IMR-90 (cell line): ENCODE data around the gene ARSA. TPM values are rescaled to one million over a fixed set of nuclear protein-coding genes. Genes with fewer than 3 reads are reported as not detected.

Experiments
- ATAC-seq: fragments of 200-7000 bp; cut with Tn5 transposase; 2 replicates; pipeline ENCODE4 v1.9.1; 2020; ENCODE audit warnings: low read depth, mild to moderate bottlenecking, moderate library complexity
- BruUV-seq: library from RNA; stranded (reverse); fragments of 400-500 nt; replicated peaks from 2 replicates; lab custom pipeline; 2021; lab: Mats Ljungman, UMichigan
- CTCF ChIA-PET: fragments of 300-600 bp; formaldehyde crosslinking; extraction: SDS; loops from one replicate; lab custom pipeline; 2021; ENCODE audit warnings: antibody characterized with exemption; lab: Yijun Ruan, JAX
- POLR2A ChIA-PET: fragments of 300-600 bp; sonication (Branson Sonifier 250); formaldehyde crosslinking; loops from one replicate; lab custom pipeline; 2022; ENCODE audit warnings: antibody characterized with exemption; ENCODE audit not compliant: unreplicated experiment; lab: Charles Lee
- DNase-seq: peaks from one replicate; pipeline ENCODE4 v3.0.0; 2013
- H2AFZ ChIP-seq: replicated peaks from 2 replicates; pipeline ENCODE3; 2013; ENCODE audit warnings: low read length, mild to moderate bottlenecking; ENCODE audit not compliant: poor library complexity
- H2AK5ac ChIP-seq: 2 replicates; pipeline ENCODE4 v1.6.1; 2013; ENCODE audit warnings: low read depth, low read length, inconsistent platforms
- H2AK9ac ChIP-seq: replicated peaks from 2 replicates; pipeline ENCODE3; 2013; ENCODE audit warnings: mild to moderate bottlenecking, low read depth, low read length, moderate library complexity; ENCODE audit not compliant: poor library complexity
- H2BK120ac ChIP-seq: 2 replicates; pipeline ENCODE4 v1.6.1; 2013; ENCODE audit warnings: low read depth, low read length, inconsistent platforms
- H2BK15ac ChIP-seq: 3 replicates; pipeline ENCODE4 v1.6.1; 2013; ENCODE audit warnings: low read depth, low read length, inconsistent platforms
- H2BK20ac ChIP-seq: 2 replicates; pipeline ENCODE4 v1.6.1; 2013; ENCODE audit warnings: low read depth, mild to moderate bottlenecking, inconsistent platforms, low read length, moderate library complexity
- H2BK5ac ChIP-seq: 2 replicates; pipeline ENCODE4 v1.6.1; 2013; ENCODE audit warnings: mild to moderate bottlenecking, low read depth, low read length, inconsistent platforms; ENCODE audit not compliant: poor library complexity, severe bottlenecking
- H3K14ac ChIP-seq: replicated peaks from 2 replicates; pipeline ENCODE4 v1.6.1; 2013; ENCODE audit warnings: low read depth, low read length, inconsistent platforms
- H3K18ac ChIP-seq: 2 replicates; pipeline ENCODE4 v1.6.1; 2013; ENCODE audit warnings: low read depth, low read length, control low read depth
- H3K23ac ChIP-seq: 2 replicates; pipeline ENCODE4 v1.6.1; 2013; ENCODE audit warnings: low read depth, low read length, inconsistent platforms
- H3K27ac ChIP-seq: 2 replicates; pipeline ENCODE4 v1.5.1; 2013; ENCODE audit warnings: mild to moderate bottlenecking, control low read depth, low read length; ENCODE audit not compliant: insufficient read depth
- H3K27me3 ChIP-seq: 2 replicates; pipeline ENCODE4 v1.6.1; 2013; ENCODE audit warnings: low read length; ENCODE audit not compliant: control insufficient read depth, insufficient read depth
- H3K36me3 ChIP-seq: 2 replicates; pipeline ENCODE4 v1.6.1; 2013; ENCODE audit warnings: low read length, mixed read lengths; ENCODE audit not compliant: control insufficient read depth, insufficient read depth
- H3K4ac ChIP-seq: 2 replicates; pipeline ENCODE4 v1.6.1; 2013; ENCODE audit warnings: low read depth, low read length, inconsistent platforms
- H3K4me1 ChIP-seq: 2 replicates; pipeline ENCODE4 v1.6.1; 2013; ENCODE audit warnings: low read length, mixed read lengths; ENCODE audit not compliant: control insufficient read depth, insufficient read depth
- H3K4me2 ChIP-seq: 2 replicates; pipeline ENCODE4 v1.6.1; 2013; ENCODE audit warnings: low read depth, mild to moderate bottlenecking, control low read depth, low read length, moderate library complexity
- H3K4me3 ChIP-seq: 2 replicates; pipeline ENCODE4 v1.5.1; 2013; ENCODE audit warnings: low read depth, mild to moderate bottlenecking, control low read depth, low read length, moderate library complexity; ENCODE audit not compliant: insufficient read depth
- H3K56ac ChIP-seq: 2 replicates; pipeline ENCODE4 v1.6.1; 2013; ENCODE audit warnings: low read length, inconsistent platforms; ENCODE audit not compliant: insufficient read depth; ENCODE audit errors: extremely low read depth
- H3K79me1 ChIP-seq, 2 experiments: 2 replicates each; pipeline ENCODE4 v1.6.1; 2013; ENCODE audit warnings: low read length in 2 of 2, inconsistent platforms in 1 of 2, low read depth in 1 of 2
- H3K9ac ChIP-seq: 2 replicates; pipeline ENCODE4 v1.6.1; 2013; ENCODE audit warnings: low read depth, low read length, control low read depth
- H3K9me1 ChIP-seq: 2 replicates; pipeline ENCODE4 v1.6.1; 2013; ENCODE audit warnings: low read length, inconsistent platforms; ENCODE audit not compliant: insufficient read depth
- H3K9me3 ChIP-seq: 2 replicates; pipeline ENCODE4 v1.6.1; 2013; ENCODE audit warnings: low read length; ENCODE audit not compliant: control insufficient read depth, insufficient read depth
- H4K20me1 ChIP-seq: 2 replicates; pipeline ENCODE4 v1.6.1; 2013; ENCODE audit warnings: low read length, inconsistent platforms; ENCODE audit not compliant: insufficient read depth
- H4K5ac ChIP-seq: 2 replicates; pipeline ENCODE4 v1.6.1; 2013; ENCODE audit warnings: mild to moderate bottlenecking, low read depth, low read length, control low read depth
- H4K8ac ChIP-seq, 2 experiments: 2 replicates each; pipeline ENCODE4 v1.6.1; 2013; ENCODE audit warnings: low read depth in 2 of 2, low read length in 2 of 2, control low read depth in 1 of 2, inconsistent platforms in 1 of 2
- H4K91ac ChIP-seq: 2 replicates; pipeline ENCODE4 v1.6.1; 2013; ENCODE audit warnings: low read depth, low read length, inconsistent platforms; ENCODE audit not compliant: insufficient read depth
- BHLHE40 ChIP-seq: fragments of 150-350 bp; IDR thresholded peaks from 2 replicates; pipeline ENCODE4 v1.6.1; 2016; ENCODE audit warnings: mild to moderate bottlenecking, low read depth, low read length
- CEBPB ChIP-seq: IDR thresholded peaks from 2 replicates; pipeline ENCODE4 v1.6.1; 2012; ENCODE audit warnings: low read depth, low read length, improper control_type of control experiment
- CTCF ChIP-seq: conservative IDR thresholded peaks from 2 replicates; pipeline ENCODE4 v1.5.1; 2012; ENCODE audit warnings: mild to moderate bottlenecking, low read depth, low read length, improper control_type of control experiment
- FOS ChIP-seq: fragments of 150-350 bp; IDR thresholded peaks from 2 replicates; pipeline ENCODE4 v1.6.1; 2016; ENCODE audit warnings: low read depth, low read length
- MAFK ChIP-seq: IDR thresholded peaks from 2 replicates; pipeline ENCODE4 v1.6.1; 2012; ENCODE audit warnings: low read depth, low read length, improper control_type of control experiment
- MAZ ChIP-seq: IDR thresholded peaks from 2 replicates; pipeline ENCODE4 v1.6.1; 2012; ENCODE audit warnings: low read depth, mild to moderate bottlenecking, low read length, improper control_type of control experiment, moderate library complexity, borderline replicate concordance
- MXI1 ChIP-seq: IDR thresholded peaks from 2 replicates; pipeline ENCODE4 v1.6.1; 2012; ENCODE audit warnings: low read depth, mild to moderate bottlenecking, low read length, moderate library complexity, borderline replicate concordance
- NFE2L2 ChIP-seq: fragments of 150-350 bp; IDR thresholded peaks from 2 replicates; pipeline ENCODE4 v1.6.1; 2016; ENCODE audit warnings: low read depth, mild to moderate bottlenecking, low read length
- POLR2A ChIP-seq: IDR thresholded peaks from 2 replicates; pipeline ENCODE4 v1.6.1; 2012; ENCODE audit warnings: mild to moderate bottlenecking, low read depth, low read length
- RFX5 ChIP-seq: IDR thresholded peaks from 2 replicates; pipeline ENCODE4 v1.8.0; 2012; ENCODE audit warnings: low read depth, mild to moderate bottlenecking, low read length, moderate library complexity
- SMC3 ChIP-seq: fragments of 150-350 bp; IDR thresholded peaks from 2 replicates; pipeline ENCODE4 v1.6.1; 2016; ENCODE audit warnings: low read depth, mild to moderate bottlenecking, antibody characterized with exemption, low read length, moderate library complexity
- WGBS, 2 experiments: methylation state at CpG; one replicate each; pipeline versions ENCODE4 v1.1.5 to v1.1.7; 2013; ENCODE audit warnings: missing lambda C conversion rate in 2 of 2; ENCODE audit not compliant: insufficient read length in 1 of 2; ENCODE audit errors: extremely low coverage in 2 of 2; 5-methylcytosine and 5-hydroxymethylcytosine counted together
- dilution Hi-C: fragments of 300-500 bp; cut with HindIII; formaldehyde crosslinking; loops from one replicate; pipeline ENCODE4 v1.14.3; 2018; ENCODE audit warnings: low sequenced_read_pairs; ENCODE audit not compliant: unreplicated experiment
- in situ Hi-C: fragments of 300-500 bp; cut with MboI; formaldehyde crosslinking; loops from 3 replicates; pipeline ENCODE4 v1.14.3; 2019; ENCODE audit warnings: low sequenced_read_pairs, inconsistent platforms, mixed read lengths
- intact Hi-C: fragments of 100-400 bp; cut with micrococcal nuclease; formaldehyde crosslinking; loops from 2 replicates; pipeline ENCODE4 v1.10.0; 2022
- polyA plus RNA-seq, 3 experiments: library from polyadenylated mRNA; depleted of rRNA; stranded (reverse); fragments of >200 nt; gene quantifications; 2 replicates each; pipeline ENCODE4 v1.2.3, GENCODE V29; 2012; ENCODE audit warnings: low replicate concordance in 1 of 3
- total RNA-seq: library from RNA; depleted of rRNA; stranded (reverse); fragments of >200 nt; gene quantifications from 2 replicates; pipeline ENCODE4 v1.2.3, GENCODE V29; 2012

The ARSA gene
- total and polyA plus RNA-seq, 2 of the 4 experiments (the other 2 are of a cell fraction): 3.4 to 24.2 TPM

DNA sequence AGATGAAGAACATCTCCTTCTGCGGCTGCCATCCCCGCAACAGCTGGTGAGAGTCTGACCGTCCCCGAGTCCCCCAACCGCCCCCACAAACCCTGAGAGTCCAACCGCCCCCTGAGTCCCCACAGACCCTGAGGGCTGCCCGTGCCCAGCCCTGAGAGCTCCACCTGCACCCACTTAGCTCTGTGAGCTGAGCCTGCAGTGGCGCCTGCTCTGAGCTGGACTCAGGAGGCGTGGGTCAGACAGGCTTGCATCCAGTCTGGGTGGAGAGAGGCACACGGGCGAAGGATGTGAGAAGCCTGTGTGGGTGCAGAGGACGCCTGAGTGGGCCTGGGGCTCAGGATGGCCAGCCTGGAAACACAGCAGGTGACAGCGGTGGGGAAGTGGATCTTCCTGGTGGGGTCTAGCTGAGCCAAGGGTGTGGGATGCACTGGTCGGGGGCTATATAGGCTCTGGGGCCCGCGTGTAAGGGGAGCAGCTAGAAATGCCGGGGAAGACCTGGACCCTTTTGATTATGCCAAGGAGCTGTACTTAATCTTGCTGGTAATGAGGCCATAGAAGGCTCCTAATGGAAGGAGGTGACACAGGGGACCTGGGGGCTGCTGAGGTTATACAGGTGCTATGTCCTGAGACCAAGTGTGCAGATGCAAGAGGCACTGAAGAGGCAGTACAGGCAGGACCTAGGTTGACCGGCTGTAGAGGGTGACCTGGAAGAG is 20.9 kb downstream of the ARSA start:
- in situ Hi-C loops (no loop called here), dilution Hi-C loops (no loop called here), intact Hi-C loops (no loop called here)
- POLR2A ChIA-PET: no interaction called here
- H2BK15ac ChIP-seq: no peak overlapping the region
- H3K4ac ChIP-seq: no peak overlapping the region
- no peaks in the 10 kb centered on the region for H3K79me1 ChIP-seq
- 0 out of 2 replicates have a peak, but pooled peaks cover 2% of the 10 kb centered on the region for H3K9me3 ChIP-seq
- H3K9me1 ChIP-seq: 0 out of 2 replicates have a peak, but pooled peaks cover 6% of the 10 kb centered on the region
- CTCF ChIA-PET: no interaction called here
- H3K4me1 ChIP-seq: no peaks in the 10 kb centered on the region
- no peak overlapping the region for H4K91ac ChIP-seq
- H3K18ac ChIP-seq: no peak overlapping the region
- no peak overlapping the region for H2BK120ac ChIP-seq
- WGBS, 2 experiments: 79% methylated on average over 14 of the region's 18 CpGs; no CpG with 5 or more reads in 1 of the 2 experiments
- H3K23ac ChIP-seq: no peak overlapping the region
- no peak overlapping the region for H2BK5ac ChIP-seq
- no peak overlapping the region for H3K4me2 ChIP-seq
- no peak overlapping the region for H3K4me3 ChIP-seq
- H4K8ac ChIP-seq: no peak overlapping the region
- H2AFZ ChIP-seq: no peak overlapping the region
- no peak overlapping the region for H3K9ac ChIP-seq
- no TSS peak for BruUV-seq
- no peak overlapping the region for H3K14ac ChIP-seq
- DNase-seq (no peak), ATAC-seq (no peak)
- H4K20me1 ChIP-seq: peaks cover 7% of the 10 kb centered on the region
- no peak overlapping the region for H4K5ac ChIP-seq
- no peak overlapping the region for H3K56ac ChIP-seq
- TF ChIP-seq MAFK: no peak
- TF ChIP-seq NFE2L2: no peak
- no peak for TF ChIP-seq FOS
- no peak for TF ChIP-seq CTCF
- no peak for TF ChIP-seq CEBPB
- no peak for TF ChIP-seq BHLHE40
- no peak for TF ChIP-seq POLR2A
- TF ChIP-seq MXI1: no peak
- no peak for TF ChIP-seq RFX5
- TF ChIP-seq MAZ: no peak
- TF ChIP-seq SMC3: no peak
- H2AK5ac ChIP-seq: no peak overlapping the region
- H2AK9ac ChIP-seq: no peak overlapping the region
- H3K27ac ChIP-seq: no peak overlapping the region
- peaks cover 78% of the 10 kb centered on the region for H3K27me3 ChIP-seq
- H3K36me3 ChIP-seq: no peaks in the 10 kb centered on the region
- H2BK20ac ChIP-seq: no peak overlapping the region
